ENCODE measurements around the gene CFL2.
"Not testable (repeated sequence)": the region's sequence is repeated elsewhere in the genome, so short reads cannot be mapped to it uniquely, and the experiment has no call there.

The CFL2 gene

GRCh38 chr14:34711169-34711568 lies 3.2 kb downstream of the CFL2 start:
- no peak for DNase-seq

DNA sequence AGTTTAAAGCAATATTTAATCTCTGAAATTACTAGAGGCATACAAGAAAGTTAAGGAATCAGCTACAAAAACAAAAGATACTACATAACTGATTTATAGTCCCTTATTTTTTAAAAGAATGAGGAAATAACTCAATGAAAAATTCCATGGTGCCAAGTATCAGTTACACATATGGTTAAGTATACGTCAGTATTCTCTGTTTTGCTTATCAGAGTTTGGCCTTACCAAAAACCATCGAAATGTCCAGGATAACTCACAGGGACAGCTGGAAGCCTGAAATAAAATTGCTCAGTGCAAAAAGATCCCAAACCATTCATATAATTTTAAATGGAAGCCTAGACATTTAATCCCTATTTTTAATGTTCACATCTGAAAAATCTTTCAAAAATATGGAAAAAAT lies 3.6 kb downstream of the CFL2 start:
- no peak for DNase-seq

- DNase-seq: no peak
Observed at GRCh38 chr14:34710006-34710405, 4.4 kb downstream of the CFL2 start.

GRCh38 chr14:34707722-34708121 lies 6.7 kb downstream of the CFL2 start:
- DNase-seq: no peak

DNA sequence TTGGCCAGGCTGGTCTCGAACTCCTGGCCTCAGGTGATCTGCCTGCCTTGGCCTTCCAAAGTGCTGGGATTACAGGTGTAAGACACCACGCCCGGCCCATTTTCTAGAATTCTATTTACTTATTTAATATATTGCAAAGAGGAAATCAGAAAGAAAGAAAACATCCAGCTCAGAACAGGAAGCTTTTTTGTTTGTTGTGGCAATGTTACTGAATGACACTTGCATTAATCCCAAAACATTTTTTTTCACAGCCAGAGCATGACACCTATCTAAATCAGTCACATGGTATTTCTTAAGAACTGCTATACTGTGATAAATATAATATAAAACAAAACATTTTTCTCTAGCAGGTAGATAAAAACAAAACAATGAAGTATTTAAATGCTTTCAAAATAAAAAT lies 12.6 kb downstream of the CFL2 start:
- no peak for DNase-seq

- no peak for DNase-seq
Observed at GRCh38 chr14:34700622-34701130, 13.7 kb downstream of the CFL2 start.

- DNase-seq: no peak
Observed at GRCh38 chr14:34699873-34700621, 14.3 kb downstream of the CFL2 start.

DNA sequence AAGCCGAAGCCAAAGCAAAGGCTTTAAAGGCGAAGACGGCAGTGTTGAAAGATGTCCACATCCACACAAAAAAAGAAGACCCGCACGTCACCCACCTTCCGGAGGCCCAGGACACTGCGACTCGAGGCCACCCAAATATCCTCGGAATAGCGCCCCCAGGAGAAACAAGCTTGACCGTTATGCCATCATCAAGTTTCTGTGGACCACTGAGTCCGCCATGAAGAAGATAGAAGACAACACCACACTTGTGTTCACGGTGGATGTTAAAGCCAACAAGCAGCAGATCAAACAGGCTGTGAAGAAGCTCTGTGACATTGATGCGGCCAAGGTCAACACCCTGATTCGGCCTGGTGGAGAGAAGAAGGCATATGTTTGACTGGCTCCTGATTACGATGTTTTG lies 20.2 kb downstream of the CFL2 start:
- not testable (repeated sequence) for DNase-seq

GRCh38 chr14:34693228-34693939 lies 21.0 kb downstream of the CFL2 start:
- DNase-seq: no peak

- no peak for DNase-seq
Observed at GRCh38 chr14:34692898-34693227, 21.5 kb downstream of the CFL2 start.

DNA sequence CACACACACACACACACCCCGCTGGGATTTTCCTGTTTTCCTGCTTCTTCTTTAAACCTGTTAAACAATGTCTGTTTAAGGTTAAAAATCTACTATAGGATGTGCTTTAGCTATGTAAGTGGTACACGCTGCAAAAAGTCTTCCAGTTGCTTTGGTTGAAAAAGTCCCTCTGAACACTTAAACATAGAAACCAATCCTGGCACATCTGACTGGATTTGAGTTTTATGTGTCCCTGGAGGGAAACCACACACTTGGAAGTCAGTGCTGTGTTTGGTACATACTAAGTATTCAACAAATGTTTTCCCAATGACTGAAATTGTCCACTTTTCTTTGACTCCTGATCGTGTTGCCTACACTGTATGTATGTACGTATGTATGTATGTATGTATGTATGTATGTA lies 22.0 kb downstream of the CFL2 start:
- DNase-seq: no peak

GRCh38 chr14:34691206-34691605 lies 23.2 kb downstream of the CFL2 start:
- DNase-seq: no peak

DNA sequence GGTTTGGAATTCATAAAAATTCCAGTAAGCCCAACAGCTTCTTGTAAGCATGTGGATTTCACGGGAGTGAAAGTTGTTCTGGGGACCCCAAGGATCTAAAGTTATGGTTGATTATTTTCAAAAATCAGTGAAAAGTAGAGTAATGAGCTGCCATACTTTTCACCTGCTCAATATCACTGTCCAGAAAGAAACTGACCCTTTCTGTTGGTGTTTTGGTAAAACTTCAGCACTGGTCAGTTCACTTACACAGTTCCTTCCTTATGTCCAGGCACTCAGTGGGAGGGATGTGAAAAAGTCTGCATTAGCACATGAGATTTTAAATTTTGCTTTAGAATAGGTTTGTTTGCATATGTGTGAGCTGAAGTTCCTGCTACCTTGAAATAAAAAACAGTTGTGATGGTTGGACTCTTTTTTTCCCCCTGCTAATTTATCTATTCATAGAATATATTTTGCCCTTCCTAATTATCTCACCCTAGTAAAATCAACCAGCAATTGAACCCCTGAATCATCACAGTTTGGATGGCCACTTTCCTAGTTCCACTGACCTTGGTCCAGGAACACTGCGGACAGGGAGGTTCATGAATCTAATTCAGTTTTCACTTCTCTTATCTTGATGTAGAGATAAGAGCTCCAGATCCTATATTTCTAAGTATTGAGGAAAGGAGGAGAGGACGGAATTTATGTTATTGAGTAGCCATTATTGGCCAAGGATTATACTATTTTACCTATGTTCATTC lies 25.8 kb downstream of the CFL2 start:
- no peak for DNase-seq

GRCh38 chr14:34685819-34686428 lies 28.5 kb downstream of the CFL2 start:
- no peak for DNase-seq

DNA sequence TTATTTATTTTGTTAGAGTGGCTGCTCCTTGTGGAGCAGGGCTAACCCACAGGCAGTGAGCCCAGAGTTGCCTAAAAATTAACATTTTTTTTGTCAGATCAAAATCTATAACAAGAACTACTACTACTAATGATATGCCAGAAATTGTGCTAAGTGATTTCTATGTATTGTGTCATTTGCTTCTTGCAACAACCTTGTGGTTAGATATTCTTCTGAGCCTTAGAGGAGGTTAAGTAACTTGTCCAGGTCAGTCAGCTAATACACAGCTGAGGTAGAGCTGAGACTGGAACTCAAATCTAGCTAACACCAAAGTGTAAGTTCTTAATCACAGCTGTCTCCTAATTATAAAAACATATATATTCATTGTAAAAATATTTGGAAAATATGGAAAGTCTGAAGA lies 29.8 kb downstream of the CFL2 start:
- DNase-seq: no peak

- no peak for DNase-seq
Observed at GRCh38 chr14:34682787-34683321, 31.5 kb downstream of the CFL2 start.

DNA sequence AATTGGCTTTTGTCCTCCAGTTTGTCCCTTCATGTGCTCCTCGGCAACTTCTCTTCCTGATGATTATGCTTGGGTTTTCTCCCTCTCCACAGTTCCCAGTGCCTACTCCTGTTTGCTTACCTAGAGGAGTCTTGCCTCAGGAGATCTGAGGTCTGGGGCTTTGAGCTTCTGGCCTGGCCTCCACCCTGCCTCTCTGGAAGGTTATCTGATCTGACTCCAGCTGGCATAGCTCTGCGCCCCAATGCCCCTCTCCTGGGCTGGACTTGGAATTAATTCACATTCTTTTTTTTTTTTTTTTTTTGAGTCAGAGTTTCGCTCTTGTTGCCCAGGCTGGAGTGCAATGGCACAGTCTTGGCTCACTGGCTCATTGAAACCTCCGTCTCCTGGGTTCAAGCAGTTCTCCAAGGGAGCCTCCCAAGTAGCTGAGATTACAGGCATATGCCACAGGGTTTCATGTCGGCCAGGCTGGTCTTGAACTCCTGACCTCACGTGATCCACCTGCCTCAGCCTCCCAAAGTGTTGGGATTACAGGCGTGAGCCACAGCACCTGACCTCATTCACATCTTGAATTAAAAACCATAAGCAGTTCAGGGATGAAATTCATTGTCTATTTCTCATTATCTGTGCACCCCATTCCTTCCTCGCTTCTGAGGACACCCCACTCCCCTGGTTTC lies 33.5 kb downstream of the CFL2 start:
- DNase-seq: no peak

DNA sequence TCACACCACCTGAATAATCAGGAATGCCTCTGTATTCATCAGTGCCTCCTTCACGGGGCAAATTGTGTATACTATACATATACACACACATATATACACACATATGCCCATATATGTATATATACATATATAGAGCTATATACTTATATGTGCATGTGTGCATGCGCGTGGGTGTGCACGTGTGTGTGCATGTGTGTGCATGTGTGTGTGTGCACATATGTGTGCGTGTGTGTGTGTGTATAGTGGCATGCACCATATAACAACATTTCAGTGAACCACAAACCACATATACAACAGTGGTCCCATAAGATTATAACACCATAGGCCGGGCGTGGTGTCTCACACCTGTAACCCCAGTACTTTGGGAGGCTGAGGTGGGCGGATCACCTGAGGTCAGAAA lies 35.7 kb downstream of the CFL2 start:
- DNase-seq: no peak

DNA sequence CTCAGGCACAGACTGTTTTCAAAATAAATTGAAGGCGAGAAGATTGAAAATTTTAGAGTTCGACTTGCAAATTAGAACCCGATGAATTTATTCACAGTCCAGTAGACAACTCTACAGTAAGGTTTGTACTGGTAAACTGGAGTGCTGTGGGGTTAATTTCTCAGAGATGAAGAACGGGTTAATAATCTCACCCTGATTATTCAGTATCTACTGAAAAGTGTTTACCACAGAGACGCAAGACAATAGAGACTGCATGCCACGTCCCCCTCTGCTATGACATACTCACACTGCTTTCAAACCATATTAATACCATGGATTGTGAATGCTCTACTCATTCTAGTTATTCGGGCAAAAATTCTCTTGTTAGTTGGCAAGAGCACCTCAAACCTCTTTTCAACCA lies 36.1 kb downstream of the CFL2 start:
- no peak for DNase-seq

- no peak for DNase-seq
Observed at GRCh38 chr14:34676516-34677211, 37.7 kb downstream of the CFL2 start.

DNA sequence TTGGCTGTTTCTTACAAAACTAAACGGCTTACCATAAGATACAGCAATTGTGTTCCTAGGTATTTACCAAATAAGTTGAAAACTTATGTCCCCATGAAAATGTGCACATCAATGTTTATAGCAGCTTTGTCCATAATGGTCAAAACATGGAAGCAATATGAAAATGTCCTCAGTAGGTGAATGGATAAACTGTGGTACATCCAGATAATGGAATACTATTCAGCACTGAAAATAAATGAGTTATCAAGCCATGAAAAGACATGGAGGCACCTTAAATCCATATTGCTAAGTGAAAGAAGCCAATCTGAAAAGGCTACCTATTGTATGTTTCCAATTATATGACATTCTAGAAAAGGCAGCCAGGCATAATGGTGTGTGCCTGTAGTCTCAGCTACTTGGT lies 40.7 kb downstream of the CFL2 start:
- no peak for DNase-seq

DNA sequence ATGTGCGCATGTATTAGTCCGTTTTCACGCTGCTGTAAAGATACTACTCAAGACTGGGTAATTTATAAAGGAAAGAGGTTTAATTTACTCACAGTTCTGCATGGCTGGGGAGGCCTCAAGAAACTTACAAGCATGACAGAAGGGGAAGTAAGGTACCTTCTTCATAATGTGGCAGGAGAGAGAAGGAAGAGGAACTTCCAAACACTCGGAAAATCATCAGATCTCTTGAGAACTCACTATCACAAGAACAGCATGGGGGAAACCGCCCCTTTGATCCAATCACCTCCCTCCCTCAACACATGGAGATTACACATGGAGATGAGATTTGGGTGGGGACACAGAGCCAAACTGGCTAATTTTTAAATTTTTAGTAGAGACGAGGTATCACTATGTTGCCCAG lies 42.7 kb downstream of the CFL2 start:
- DNase-seq: no peak

Measured in NCI-H510A (cell line).